Measurements from ENCODE around the gene TMEM240.

- TF ChIP-seq POLR2A (IDR thresholded peaks at IDR 0.05; ENCODE audit: low read depth, low read length) (no peak), POLR2AphosphoS5 (IDR thresholded peaks at IDR 0.05; ENCODE audit: low read depth, low read length) (0 out of 2 replicates have a peak, but pooled peaks have one; percentile 14)
Measured at GRCh38 chr1:1573843-1574720, 33.7 kb upstream of the TMEM240 start.

All from GM12892 (cell line).